HG03354 (cell line): ENCODE data around the gene CDK5RAP3.

ENCODE experiments used
- ATAC-seq: cut with Tn5 transposase; IDR thresholded peaks from one replicate; pipeline ENCODE4 v1.9.1; 2021; ENCODE audit warnings: mild to moderate bottlenecking; ENCODE audit not compliant: unreplicated experiment, poor library complexity, severe bottlenecking

The CDK5RAP3 gene

DNA sequence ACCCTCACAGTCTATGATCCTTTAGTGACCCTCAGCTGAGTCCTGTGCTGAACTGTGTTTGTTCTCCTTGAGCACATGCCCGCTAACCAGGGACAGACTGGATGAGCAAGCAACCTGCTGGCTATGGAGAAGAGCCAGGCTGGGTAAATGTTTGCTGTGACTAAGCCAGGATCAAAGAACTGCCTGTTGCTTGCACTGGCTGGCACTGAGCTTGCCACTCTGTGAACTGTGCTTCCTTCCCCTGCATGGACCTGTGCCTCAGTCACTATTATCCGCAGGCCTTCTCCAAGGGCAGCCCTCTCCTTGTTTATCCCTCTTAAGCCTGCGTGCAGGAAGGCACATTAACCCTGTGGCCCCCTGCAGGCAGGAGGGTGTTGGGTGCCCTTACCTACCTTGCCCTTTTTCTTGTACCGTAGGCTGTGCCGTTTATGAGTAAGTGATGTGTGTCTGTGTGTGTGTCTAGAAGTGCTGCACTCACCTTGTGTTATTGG lies 22.2 kb upstream of the CDK5RAP3 start:
- no peak for ATAC-seq

DNA sequence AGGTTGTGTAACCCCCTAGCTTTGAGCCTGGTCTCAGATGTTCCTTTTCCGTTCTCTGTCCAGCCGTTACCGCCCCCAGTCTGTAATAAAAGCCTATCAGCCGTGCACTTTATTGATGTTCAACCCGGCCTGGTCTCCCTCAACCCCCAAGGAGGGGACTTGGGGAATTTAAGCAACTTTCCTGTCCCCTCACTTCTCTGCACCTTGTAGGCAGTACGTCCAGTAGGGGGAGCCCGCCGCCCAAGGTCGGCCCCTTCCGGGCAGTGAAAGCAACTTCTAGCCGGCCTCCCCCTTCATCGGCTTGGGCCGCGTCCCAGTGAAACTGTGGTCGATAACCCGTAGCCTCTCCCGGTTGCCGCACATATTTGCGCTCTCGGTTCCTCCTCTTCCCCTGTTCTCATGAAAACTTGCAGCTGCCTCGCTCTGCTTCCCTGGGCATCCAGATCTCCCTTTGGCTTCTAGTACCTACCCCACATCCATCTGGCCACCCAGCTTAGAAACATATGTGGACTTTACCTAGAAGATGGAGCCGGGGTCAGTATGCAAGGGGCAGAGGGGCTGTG lies 21.6 kb upstream of the CDK5RAP3 start:
- ATAC-seq = peak; percentile 64

DNA sequence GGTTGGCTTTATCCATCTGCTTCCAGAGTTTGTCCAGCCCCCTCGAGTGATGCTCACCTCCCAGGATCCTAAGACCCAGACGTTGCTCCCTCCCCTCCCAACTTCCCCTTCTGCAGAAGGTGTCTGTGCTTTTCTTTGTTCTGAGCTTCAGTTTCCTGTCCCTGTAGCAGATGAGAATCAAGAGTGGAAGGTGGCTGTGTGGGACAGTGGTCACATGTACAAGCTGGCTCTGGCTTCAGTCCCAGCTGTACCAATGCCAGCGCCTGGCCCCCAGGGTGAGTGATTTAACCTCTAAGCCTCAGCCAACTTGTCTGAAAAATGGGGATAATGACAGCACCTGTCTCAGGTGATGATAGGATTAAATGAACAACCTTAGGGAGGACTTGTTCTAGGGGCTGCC lies 21.0 kb upstream of the CDK5RAP3 start:
- peak; percentile 26 for ATAC-seq

DNA sequence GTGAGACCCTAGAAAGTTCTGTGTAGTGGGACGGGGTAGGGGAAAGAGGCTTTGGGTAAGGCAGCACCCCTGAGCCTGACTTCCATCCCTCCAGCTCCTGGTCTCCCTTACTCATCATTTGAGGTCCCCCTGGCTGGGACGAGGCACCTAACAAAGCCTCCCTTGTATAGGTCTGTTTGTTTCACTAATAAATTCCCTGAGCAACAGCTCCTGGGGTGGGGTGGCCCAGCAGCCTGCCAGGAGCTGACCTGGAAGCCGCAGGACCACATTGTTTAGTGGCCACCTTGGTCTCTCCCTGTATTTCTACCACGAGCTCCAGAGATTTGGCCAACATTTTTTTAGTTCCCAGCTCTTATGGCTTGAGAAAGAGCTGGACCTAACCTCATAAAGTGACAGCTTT lies 20.5 kb upstream of the CDK5RAP3 start:
- no peak for ATAC-seq

DNA sequence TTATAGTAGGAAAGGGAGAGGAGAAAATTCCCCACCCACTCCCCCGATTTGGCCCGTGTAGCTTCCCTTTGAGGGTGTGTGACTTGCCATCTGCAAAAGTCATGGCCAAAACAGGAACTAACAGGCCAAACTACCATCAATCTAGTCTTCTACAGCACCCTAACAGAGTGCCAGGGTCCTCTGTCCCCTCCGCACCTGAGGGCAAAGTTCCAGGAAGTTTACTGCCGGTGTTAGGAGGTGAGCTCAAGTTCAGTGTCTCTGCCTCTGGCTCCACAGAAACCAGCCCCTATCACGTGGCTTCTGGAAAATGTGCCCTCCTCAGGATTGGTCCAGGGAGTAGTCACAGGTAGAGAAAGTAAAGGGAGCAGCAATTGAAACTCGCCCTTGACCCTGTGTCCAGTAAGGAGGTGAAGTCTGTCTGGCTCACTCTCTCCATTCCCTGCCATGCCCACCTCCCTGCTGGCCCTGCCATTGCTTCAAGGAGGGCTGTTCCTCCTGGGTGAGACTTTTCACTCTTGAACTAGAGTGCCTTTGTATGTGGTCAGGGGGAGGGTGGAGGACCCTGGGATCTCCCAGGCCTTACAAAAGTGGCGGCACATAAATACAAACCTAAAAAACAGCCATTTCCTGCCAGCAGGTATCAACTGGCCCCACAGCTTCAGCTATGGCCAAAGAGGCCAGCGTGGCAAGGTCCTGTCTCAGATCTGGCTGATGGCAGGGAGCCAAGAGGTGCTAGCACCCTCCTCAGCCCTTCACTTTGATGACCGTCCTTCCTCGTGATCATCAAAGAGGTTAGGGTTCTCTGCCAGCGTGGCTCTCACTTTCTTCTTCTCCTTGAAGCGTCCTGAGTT lies 18.5 kb upstream of the CDK5RAP3 start:
- no peak for ATAC-seq

DNA sequence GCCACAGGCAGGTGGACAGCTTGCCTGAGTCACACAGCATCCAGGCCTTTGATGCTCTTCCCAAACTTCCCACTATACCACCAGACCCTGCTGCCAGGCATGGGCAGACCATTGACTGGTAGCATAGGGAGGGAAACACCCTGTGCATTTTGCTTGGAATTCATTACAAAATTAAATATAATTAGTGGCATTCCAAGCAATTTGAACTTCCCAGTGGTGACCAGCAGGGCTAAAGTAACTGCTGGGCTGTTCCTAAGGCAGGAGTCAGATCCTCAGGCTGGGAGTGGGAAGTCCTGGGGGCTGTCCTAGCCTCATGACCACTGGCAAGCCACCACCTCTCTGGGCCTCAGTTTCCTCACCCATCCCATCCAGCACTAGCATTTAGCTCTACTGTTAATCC lies 17.0 kb upstream of the CDK5RAP3 start:
- ATAC-seq = no peak

DNA sequence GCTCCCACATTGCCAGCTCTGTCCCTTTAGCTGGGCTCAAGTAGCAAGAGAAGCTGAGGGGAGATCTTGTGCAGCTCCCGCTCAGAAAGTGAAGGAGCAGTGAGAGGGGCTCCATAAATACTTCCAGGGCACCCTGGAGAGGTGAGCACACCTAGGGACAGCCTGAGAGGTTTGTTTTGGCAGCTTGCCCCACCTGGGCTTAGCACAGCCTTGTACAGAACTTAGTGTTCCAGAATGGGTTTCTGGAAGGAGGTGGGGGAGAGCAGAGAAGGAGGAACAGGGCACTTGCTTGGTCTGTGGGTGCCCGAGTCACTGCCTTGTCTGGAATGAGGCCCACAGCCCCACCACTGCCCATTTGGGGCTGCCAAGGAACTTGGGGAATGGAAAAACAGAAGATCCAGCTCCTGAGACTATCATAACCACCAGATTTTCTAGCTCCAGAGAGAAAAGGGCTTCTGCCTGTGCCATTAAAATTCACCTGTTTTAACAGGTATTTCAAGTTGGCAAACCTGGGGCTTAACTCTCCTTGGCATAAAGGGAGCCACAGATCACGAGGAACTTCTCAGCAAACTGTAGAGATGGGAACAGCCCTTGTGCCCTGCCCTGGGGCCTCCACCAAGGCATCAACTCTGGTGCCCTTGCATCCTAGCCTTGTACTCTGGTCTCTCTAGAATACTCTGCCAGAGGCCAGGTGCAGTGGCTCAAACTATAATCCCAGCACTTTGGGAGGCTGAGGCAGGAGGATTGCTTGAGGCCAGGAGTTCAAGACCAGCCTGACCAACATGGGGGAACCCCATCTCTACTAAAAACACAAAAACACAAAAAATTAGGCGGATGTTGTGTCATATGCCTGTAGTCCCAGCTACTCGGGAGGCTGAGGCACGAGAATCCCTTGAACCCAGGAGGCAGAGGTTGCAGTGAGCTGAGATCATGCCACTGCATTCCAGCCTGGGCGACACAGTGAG lies 15.1 kb upstream of the CDK5RAP3 start:
- no peak for ATAC-seq

DNA sequence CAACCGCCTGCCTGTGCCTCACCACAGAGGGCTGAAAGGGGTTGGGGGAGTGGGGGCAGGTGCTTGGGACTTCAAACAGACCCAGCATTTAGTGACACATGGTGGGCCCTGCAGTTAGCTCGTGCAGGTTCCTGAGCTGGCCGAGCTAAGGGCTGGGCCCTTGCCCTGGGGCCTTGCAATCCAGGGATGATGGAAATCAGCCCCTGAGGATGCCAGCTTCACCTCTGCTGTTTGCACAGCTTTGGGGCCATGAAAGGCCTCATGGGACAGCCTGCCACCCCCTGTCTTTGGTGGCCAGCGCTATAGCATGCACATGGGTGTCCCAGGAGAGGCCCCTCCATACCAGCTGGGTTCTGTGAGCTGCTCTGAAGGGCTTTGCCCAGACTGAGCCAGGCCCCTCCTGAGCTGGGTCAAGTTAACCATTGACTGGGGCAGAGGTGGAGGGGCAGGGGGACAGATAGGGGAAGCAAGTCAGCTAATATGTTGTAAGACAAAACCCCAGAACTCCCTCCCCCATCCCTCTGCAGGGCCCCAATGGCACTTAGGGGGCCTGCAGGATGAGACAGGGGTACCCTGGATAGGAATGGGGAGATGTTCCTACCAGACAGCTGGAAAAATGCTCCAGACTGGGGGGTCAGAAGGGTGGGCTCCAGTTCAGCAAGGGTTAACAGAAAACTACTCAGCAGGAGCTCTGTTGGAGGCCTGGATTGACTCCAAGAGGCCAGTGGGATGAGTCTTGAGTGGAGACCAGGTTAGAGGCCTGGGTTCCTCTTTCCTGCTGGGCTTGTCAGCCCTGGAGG lies 13.9 kb upstream of the CDK5RAP3 start:
- no peak for ATAC-seq

DNA sequence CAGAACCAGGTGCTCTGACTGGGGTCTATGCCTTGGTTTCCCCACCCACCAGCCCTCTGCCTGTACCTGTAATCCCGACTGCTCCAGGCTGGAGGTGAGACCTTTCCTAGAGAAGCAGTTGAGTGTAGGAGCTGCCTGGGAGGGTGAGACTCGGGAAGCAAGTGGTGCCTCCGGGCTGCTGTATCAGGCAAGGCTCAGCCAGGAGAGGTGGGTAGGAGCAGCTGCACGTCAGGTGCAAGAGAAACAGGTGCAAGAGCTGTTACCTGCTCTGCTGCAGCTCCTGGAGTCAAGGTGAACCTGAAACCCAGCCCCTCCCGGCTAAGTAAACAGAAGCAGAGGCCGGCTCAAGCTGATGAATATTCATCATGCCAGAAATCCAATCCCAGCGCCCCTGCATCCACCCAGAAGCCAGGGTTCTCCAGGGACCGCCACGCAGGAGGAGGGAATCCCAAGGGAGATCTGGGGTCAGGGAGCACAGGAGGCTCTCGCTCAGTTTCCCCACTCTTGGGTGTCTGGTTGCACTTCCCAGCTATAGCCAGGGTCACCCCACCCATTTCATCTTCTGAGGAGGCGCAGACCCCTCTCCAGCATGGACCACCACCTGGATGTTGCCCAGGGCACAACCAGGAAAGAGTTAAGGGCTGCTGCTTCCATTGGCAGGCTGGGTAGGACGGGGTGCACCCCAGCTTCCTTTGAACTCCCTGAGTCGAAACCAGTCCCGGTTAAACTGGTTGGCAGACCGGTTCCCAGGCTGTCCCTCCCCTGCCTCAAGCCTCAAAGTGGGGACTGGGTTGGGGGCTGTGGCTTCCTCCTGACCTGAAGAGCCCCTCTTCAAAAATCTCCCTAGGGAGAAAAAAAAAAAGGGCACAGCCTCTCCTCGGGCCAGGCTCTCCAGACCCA lies 13.1 kb upstream of the CDK5RAP3 start, which contains the start of gene PRR15L:
Gene PRR15L (minus strand): TSS at position 293 of the 900 bp plus-strand sequence. CDS start 4,649 bp downstream, outside the sequence.
- ATAC-seq = no peak

DNA sequence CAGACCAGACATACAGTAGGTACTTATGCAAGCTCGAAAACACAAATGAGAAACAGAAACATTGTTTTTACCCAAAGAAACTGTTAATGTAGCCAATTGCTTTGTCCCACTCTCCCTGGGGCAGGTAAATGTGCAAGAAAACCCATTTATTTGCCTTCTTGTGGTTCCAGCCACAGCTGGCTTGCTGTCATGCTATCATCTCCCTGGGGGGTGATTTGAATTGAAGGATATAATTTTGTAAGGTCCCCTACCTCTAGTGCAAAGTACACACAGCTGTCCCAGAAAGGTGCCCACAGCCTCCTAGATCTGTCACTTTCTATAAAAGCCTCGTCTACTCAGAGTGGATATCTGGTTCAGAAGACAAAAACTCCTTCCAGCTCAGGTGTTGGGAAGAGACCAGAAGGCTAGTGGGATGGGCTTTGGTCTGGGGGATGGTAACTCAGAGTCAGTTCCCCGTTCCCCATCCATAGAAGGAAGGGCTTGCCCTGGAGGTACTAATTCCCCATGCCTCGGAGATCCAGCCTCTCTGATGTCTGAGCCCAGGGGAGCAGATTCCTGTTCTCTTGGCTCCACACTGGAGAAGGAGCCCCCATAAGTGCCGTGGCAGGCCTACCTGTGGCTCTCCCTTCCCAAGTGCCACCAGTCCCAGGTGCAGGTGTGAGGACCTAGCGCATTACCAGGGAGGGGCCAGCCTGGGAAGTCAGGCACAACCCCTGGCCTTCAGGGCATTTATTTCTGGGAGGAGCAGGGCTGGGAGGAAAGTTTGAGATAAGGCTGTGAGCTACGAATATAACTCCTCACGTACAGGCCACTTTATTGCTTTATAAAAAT lies 10.9 kb upstream of the CDK5RAP3 start:
- ATAC-seq = no peak

DNA sequence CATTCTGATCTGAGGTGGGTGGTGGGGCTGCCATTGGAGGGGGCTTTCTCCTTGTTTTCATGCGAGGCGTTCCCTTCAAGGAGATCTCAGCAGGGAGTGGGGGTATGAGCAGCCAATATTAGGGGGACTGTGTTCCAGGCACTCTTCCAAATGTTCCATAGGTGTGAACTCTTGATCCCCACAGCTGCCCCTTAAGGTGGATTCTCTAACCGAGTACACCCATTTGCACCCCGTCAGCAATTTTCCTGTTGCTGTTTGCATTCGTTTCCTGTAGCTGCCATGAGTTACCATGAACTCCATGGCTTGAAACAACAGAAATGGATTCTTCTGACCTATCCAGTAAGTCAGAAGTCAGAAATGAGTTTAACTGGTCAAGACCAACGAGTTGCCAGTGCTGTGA lies 9.5 kb upstream of the CDK5RAP3 start:
- no peak for ATAC-seq

DNA sequence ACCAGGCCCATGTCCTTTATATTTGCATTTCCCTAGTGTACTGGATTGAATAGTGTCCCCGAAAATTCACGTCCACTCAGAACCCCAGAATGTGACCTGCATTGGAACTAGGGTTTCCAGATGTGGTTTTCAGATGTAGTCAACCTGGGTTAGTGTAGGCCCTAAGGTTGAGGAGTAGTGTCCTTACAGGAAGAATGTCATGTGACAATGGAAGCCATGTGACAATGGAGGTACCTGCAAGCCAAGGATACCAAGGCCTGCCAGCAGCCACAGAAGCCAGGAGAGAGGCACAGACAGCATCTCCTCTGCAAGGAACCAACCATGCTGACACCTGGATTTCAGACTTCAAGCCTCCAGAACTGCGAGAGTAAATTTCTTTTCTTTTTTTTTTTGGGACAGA lies 8.0 kb upstream of the CDK5RAP3 start:
- no peak for ATAC-seq

DNA sequence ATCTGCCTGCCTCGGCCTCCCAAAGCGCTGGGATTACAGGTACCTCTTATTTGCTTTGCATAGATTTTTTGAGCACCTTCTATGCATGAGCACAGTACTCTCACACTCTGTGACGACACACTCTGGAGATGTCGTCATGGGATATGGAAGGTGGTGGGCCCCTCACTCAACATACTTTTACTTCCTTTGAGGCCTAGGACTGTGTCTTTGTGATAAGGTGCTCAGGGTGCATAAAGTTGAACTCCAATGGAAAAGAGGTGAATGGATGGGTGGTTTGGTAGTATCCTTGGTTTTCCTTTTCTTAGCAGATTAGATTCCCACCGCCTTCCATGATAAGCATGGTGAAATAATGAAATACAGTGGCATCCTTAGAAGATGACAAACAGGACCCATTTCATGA lies 6.1 kb upstream of the CDK5RAP3 start:
- ATAC-seq = no peak

DNA sequence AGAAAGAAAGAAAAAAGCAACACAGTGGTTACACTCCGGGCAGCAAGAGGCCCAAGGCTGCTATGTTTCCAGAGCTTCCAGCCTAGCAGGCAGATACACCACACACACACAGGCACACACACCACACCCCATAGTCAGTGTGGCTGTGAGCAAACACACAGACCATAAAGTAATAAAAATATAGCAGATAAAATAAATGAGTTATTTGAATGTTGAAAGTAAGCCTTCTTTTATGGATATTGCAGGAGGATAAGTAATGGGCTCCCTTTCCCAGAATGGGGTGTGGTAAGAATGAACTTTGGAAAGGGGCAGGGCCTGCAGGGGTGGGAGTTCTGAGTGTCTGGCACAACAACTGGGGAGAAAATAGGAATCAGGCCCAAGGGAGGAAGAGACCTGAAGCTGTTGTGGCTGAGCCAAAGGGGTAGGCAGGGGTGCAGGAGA lies 4.8 kb upstream of the CDK5RAP3 start:
- no peak for ATAC-seq

DNA sequence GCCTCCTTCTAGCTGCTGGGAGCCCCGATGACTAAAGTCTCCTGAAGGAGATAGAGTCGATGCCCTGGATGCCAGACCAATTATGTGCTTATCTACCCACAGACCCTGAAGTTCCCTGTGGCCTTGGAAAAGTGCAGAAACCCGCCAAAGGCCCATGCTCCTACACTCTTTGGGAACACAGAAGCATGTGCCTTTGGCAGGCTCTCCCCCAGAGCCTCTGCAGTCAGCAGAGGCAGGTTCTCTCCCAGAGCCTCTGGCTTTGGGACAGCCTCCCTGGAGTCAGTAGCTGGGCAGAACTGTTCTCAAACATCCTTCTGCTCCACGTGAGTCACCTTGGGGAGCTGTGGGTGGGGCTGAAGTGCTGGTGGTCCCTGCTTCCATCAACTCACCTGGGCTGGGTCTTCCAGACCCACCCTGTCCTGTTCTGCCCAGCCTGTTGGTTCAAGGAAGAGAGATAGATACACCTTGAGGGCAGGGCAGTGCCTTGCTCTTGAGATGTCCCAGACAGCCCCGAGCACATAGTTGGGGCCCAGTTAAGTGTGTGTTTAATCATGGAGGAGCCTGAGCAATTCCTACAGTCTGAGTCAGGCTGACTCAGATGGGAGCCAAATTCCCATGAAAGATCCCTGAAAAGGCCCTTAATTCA lies 3.2 kb upstream of the CDK5RAP3 start:
- ATAC-seq = no peak

DNA sequence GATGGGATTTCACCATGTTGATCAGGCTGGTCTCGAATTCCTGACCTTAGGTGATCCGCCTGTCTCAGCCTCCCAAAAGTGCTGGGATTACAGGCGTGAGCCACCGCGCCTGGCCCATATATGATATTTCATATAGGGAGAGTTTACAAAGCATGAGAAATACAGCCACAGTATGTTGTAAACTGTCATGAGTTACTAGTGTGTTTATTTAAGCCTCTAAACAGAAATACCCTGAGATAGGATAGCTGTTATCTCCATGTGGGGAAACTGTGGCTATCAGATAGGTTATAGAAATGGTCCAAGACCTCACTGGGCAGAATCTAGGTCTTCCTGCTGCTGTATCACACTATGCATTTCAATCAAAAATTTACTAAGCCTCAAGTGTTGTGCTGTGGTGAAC lies 2.1 kb upstream of the CDK5RAP3 start:
- no peak for ATAC-seq
